ENCODE measurements around the gene DDX24. TPM values are rescaled to one million over a fixed set of nuclear protein-coding genes. Genes with fewer than 3 reads are reported as not detected.
A peak's percentile ranks its signal among the peaks of the same experiment; 100 is the strongest.

Gene DDX24
- total RNA-seq, 1 experiment from 2014 or later: 40.4 TPM

GRCh38 chr14:94025720-94026119, 55.3 kb downstream of the DDX24 start:
- intact Hi-C loops (cut with micrococcal nuclease; ENCODE audit: unreplicated experiment): no loop called here
- ChIA-PET POLR2A (ENCODE audit: unreplicated experiment) (no interaction called here), CTCF (no interaction called here)
- no TSS peak for BruUV-seq (replicated peaks)
- Histone ChIP-seq H3K4me2 (peak overlapping the region; percentile 68), H3K4me3 (peak overlapping the region; percentile 54; the same call in 1 of the 2 replicates), H2AFZ (no peak overlapping the region), H3K9me2 (ENCODE audit: insufficient read depth) (no peaks in the 10 kb centered on the region), H3K27ac (no peak overlapping the region), H3K4me1 (replicated peaks; ENCODE audit: insufficient read depth) (peaks cover 22% of the 10 kb centered on the region), H4K20me1 (ENCODE audit: insufficient read depth) (no peaks in the 10 kb centered on the region), H3F3A (ENCODE audit: insufficient read depth, low read depth) (peaks cover 19% of the 10 kb centered on the region; the same call in 1 of the 2 replicates), H3K9me3 (ENCODE audit: insufficient read depth, low read depth) (no peaks in the 10 kb centered on the region), H3K27me3 (ENCODE audit: insufficient read depth, low read depth) (no peaks in the 10 kb centered on the region), H3K79me2 (ENCODE audit: low read depth) (no peaks in the 10 kb centered on the region), H3K36me3 (ENCODE audit: low read depth) (no peaks in the 10 kb centered on the region)
- TF ChIP-seq EZH2 (IDR thresholded peaks at IDR 0.05; ENCODE audit: low read depth): no peak
- TF ChIP-seq, protein P1, sequence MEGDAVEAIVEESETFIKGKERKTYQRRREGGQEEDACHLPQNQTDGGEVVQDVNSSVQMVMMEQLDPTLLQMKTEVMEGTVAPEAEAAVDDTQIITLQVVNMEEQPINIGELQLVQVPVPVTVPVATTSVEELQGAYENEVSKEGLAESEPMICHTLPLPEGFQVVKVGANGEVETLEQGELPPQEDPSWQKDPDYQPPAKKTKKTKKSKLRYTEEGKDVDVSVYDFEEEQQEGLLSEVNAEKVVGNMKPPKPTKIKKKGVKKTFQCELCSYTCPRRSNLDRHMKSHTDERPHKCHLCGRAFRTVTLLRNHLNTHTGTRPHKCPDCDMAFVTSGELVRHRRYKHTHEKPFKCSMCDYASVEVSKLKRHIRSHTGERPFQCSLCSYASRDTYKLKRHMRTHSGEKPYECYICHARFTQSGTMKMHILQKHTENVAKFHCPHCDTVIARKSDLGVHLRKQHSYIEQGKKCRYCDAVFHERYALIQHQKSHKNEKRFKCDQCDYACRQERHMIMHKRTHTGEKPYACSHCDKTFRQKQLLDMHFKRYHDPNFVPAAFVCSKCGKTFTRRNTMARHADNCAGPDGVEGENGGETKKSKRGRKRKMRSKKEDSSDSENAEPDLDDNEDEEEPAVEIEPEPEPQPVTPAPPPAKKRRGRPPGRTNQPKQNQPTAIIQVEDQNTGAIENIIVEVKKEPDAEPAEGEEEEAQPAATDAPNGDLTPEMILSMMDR (conservative IDR thresholded peaks at IDR 0.05): no peak
- DNase-seq: no peak

GRCh38 chr14:94024549-94024948, 56.5 kb downstream of the DDX24 start:
- Histone ChIP-seq H3K9me2 (ENCODE audit: insufficient read depth) (no peaks in the 10 kb centered on the region), H4K20me1 (ENCODE audit: insufficient read depth) (no peaks in the 10 kb centered on the region), H3K4me1 (replicated peaks; ENCODE audit: insufficient read depth) (peaks cover 29% of the 10 kb centered on the region), H3K4me3 (no peak overlapping the region), H3K27ac (no peak overlapping the region), H3K4me2 (no peak overlapping the region), H3K36me3 (ENCODE audit: low read depth) (no peaks in the 10 kb centered on the region), H3K79me2 (ENCODE audit: low read depth) (no peaks in the 10 kb centered on the region), H3K9me3 (ENCODE audit: insufficient read depth, low read depth) (no peaks in the 10 kb centered on the region), H3F3A (ENCODE audit: insufficient read depth, low read depth) (peaks cover 19% of the 10 kb centered on the region; the same call in 1 of the 2 replicates), H3K27me3 (ENCODE audit: insufficient read depth, low read depth) (no peaks in the 10 kb centered on the region), H2AFZ (no peak overlapping the region)
- no peak for DNase-seq
- BruUV-seq (replicated peaks): no TSS peak
- POLR2A ChIA-PET (ENCODE audit: unreplicated experiment): no interaction called here
- no peak for TF ChIP-seq EZH2 (IDR thresholded peaks at IDR 0.05; ENCODE audit: low read depth)
- TF ChIP-seq, protein P1 (conservative IDR thresholded peaks at IDR 0.05): no peak
- CTCF ChIA-PET: no interaction called here
- intact Hi-C loops (cut with micrococcal nuclease; ENCODE audit: unreplicated experiment): no loop called here

DNA sequence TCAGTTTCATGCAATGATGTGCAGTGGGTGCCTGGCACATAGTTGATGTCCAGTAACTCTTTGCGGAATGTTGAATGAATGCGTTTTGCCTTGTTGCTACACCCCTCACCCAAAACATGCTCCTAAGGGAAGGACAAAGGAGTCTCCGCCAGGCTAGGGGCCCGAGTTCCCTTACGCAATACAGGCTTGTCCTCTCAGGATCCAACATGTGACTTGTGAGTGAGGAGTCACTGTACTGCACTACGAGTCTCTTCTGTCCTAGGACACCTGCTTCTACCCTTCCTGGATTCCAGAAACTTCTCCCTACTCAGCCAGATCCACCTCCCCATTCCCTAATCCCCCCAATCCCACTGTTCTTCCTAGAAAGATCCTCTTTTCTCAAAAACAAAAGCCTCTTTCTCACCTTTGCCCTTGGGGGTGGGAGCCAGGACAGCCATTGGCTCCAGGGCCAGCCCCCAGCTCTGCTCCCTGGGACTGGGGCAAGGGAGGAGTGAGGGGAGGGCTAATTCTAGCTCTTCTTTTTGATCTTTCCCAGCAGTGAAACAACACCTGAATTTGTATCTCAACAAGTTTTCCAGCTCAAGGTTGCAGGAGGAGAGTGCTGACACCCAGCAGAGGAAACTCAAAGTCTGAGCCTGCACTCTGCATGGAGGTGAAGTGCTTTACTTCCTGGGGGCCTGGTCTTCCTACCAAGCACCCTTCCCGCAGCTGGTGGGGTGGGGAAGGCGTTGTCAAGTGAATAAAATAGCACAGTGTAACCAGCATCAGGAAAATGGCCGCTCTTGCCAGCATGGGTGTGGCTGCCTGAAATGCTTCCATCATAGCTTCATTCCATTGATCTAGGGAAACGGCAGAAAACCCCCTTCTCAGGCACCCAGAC, 58.2 kb downstream of the DDX24 start:
- intact Hi-C loops (cut with micrococcal nuclease; ENCODE audit: unreplicated experiment): no loop called here
- no peak overlapping the region for H2AFZ ChIP-seq
- H3K4me3 ChIP-seq: no peak overlapping the region
- H3K79me2 ChIP-seq (ENCODE audit: low read depth): no peaks in the 10 kb centered on the region
- BruUV-seq (replicated peaks): no TSS peak
- H3K36me3 ChIP-seq (ENCODE audit: low read depth): no peaks in the 10 kb centered on the region
- DNase-seq: no peak
- H3K9me3 ChIP-seq (ENCODE audit: insufficient read depth, low read depth): no peaks in the 10 kb centered on the region
- no peak overlapping the region for H3K4me2 ChIP-seq
- H3F3A ChIP-seq (ENCODE audit: insufficient read depth, low read depth): peaks cover 13% of the 10 kb centered on the region; the same call in 1 of the 2 replicates
- TF ChIP-seq, protein P1 (conservative IDR thresholded peaks at IDR 0.05): no peak
- TF ChIP-seq EZH2 (IDR thresholded peaks at IDR 0.05; ENCODE audit: low read depth): no peak
- H3K27ac ChIP-seq: no peak overlapping the region
- H4K20me1 ChIP-seq (ENCODE audit: insufficient read depth): no peaks in the 10 kb centered on the region
- H3K27me3 ChIP-seq (ENCODE audit: insufficient read depth, low read depth): no peaks in the 10 kb centered on the region
- ChIA-PET POLR2A (ENCODE audit: unreplicated experiment) (no interaction called here), CTCF (no interaction called here)
- H3K4me1 ChIP-seq (replicated peaks; ENCODE audit: insufficient read depth): peaks cover 38% of the 10 kb centered on the region
- no peaks in the 10 kb centered on the region for H3K9me2 ChIP-seq (ENCODE audit: insufficient read depth)
